A549 (cell line): ENCODE measurements around the gene KCNMA1.

Experiments
- CBX8 ChIP-seq: fragments of 200-600 bp; sonication (generic); IDR thresholded peaks from 2 replicates; pipeline ENCODE4 v1.6.1; 2016
- EP300 ChIP-seq, 2 experiments: fragments of >200 bp; sonication (Bioruptor Twin); formaldehyde crosslinking; IDR thresholded peaks; 2 replicates in 1 of 2; 3 replicates in 1 of 2; pipeline ENCODE4 v1.6.1; 2016 to 2017
- FOSL2 ChIP-seq, 2 experiments: fragments of 450-650 bp in 1 of 2; fragments of >200 bp in 1 of 2; sonication (Bioruptor Twin) in 1 of 2; formaldehyde crosslinking; IDR thresholded peaks; 2 replicates each; pipeline versions ENCODE4 v1.5.0 to v1.6.1; 2016 to 2020; ENCODE audit warnings: mild to moderate bottlenecking in 1 of 2, moderate library complexity in 1 of 2
- KDM5A ChIP-seq: fragments of 200-600 bp; sonication (generic); IDR thresholded peaks from 2 replicates; pipeline ENCODE4 v1.6.1; 2016; ENCODE audit warnings: antibody characterized with exemption, mild to moderate bottlenecking
- MAZ ChIP-seq: fragments of 150-350 bp; IDR thresholded peaks from 2 replicates; pipeline ENCODE4 v1.6.1; 2014; ENCODE audit warnings: antibody characterized with exemption, low read depth, low read length, borderline replicate concordance
- POLR2A ChIP-seq: IDR thresholded peaks from 2 replicates; pipeline ENCODE4 v1.6.1; 2012; ENCODE audit warnings: mild to moderate bottlenecking, low read length
- RCOR1 ChIP-seq: fragments of 150-350 bp; IDR thresholded peaks from 2 replicates; pipeline ENCODE4 v1.6.1; 2014; ENCODE audit warnings: antibody characterized with exemption, low read length, low read depth
- TF ChIP-seq, protein P1 (sequence below): fragments of >200 bp; sonication (Bioruptor Twin); formaldehyde crosslinking; IDR thresholded peaks from 3 replicates; pipeline ENCODE4 v1.5.1; 2016
- TF ChIP-seq, protein P2 (sequence below): IDR thresholded peaks from 2 replicates; pipeline ENCODE4 v1.6.1; 2012
- TF ChIP-seq, protein P3 (sequence below): fragments of 250-450 bp; sonication (Bioruptor Pico); IDR thresholded peaks from 2 replicates; pipeline ENCODE4 v1.5.0; 2021; ENCODE audit warnings: mild to moderate bottlenecking, moderate library complexity, borderline replicate concordance

DNA sequence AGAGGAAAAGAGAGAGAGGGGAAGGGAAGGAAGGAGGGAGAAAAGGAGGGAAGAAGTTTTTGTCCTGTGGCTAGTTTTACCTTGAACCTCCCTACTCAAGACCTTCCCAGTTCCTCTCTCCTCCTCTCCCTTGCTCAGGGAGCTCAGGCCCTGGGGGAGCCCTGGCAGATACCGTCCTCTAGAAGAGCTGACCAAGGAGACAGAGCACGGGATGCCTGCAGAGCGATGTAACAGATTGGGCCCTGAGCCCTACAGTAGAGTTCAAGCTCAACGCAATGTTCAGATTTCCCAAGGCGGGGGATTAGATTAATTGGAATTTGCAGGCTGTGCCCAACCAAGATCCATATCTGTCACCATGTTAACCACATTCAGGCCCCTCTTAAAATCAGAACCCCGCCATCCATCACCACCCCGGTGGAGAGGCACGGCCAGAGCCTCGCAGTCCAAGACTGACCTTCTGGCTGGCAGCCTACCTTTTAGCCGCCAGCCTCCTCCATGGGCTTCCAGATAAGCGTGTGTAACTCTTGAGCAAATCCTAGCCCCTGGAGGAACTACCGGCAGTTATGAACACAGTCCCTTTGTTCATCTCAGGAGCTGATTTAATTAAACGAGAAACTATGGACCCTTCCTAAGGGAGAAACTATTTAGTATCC is 70.6 kb downstream of the KCNMA1 start:
- TF ChIP-seq KDM5A (no peak), CBX8 (no peak), POLR2A (no peak), RCOR1 (no peak), EP300 (IDR thresholded peaks at IDR 0.05) (no peak), MAZ (no peak), FOSL2 (IDR thresholded peaks at IDR 0.05) (no peak), FOSL2 (CRISPR knock-in tag; IDR thresholded peaks at IDR 0.05) (no peak)
- TF ChIP-seq, protein P1, sequence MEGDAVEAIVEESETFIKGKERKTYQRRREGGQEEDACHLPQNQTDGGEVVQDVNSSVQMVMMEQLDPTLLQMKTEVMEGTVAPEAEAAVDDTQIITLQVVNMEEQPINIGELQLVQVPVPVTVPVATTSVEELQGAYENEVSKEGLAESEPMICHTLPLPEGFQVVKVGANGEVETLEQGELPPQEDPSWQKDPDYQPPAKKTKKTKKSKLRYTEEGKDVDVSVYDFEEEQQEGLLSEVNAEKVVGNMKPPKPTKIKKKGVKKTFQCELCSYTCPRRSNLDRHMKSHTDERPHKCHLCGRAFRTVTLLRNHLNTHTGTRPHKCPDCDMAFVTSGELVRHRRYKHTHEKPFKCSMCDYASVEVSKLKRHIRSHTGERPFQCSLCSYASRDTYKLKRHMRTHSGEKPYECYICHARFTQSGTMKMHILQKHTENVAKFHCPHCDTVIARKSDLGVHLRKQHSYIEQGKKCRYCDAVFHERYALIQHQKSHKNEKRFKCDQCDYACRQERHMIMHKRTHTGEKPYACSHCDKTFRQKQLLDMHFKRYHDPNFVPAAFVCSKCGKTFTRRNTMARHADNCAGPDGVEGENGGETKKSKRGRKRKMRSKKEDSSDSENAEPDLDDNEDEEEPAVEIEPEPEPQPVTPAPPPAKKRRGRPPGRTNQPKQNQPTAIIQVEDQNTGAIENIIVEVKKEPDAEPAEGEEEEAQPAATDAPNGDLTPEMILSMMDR, result no peak
- TF ChIP-seq, protein P2, sequence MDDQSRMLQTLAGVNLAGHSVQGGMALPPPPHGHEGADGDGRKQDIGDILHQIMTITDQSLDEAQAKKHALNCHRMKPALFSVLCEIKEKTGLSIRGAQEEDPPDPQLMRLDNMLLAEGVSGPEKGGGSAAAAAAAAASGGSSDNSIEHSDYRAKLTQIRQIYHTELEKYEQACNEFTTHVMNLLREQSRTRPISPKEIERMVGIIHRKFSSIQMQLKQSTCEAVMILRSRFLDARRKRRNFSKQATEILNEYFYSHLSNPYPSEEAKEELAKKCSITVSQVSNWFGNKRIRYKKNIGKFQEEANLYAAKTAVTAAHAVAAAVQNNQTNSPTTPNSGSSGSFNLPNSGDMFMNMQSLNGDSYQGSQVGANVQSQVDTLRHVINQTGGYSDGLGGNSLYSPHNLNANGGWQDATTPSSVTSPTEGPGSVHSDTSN, result no peak
- TF ChIP-seq, protein P3, sequence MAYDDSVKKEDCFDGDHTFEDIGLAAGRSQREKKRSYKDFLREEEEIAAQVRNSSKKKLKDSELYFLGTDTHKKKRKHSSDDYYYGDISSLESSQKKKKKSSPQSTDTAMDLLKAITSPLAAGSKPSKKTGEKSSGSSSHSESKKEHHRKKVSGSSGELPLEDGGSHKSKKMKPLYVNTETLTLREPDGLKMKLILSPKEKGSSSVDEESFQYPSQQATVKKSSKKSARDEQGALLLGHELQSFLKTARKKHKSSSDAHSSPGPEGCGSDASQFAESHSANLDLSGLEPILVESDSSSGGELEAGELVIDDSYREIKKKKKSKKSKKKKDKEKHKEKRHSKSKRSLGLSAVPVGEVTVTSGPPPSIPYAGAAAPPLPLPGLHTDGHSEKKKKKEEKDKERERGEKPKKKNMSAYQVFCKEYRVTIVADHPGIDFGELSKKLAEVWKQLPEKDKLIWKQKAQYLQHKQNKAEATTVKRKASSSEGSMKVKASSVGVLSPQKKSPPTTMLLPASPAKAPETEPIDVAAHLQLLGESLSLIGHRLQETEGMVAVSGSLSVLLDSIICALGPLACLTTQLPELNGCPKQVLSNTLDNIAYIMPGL (CRISPR knock-in tag), result no peak
